IMR-90 (cell line): ENCODE results near the gene GALNT4. TPM values are rescaled to one million over a fixed set of nuclear protein-coding genes. Genes with fewer than 3 reads are reported as not detected.

Experiments
- ATAC-seq: fragments of 200-7000 bp; cut with Tn5 transposase; 2 replicates; pipeline ENCODE4 v1.9.1; 2020; ENCODE audit warnings: low read depth, mild to moderate bottlenecking, moderate library complexity
- BruUV-seq: library from RNA; stranded (reverse); fragments of 400-500 nt; replicated peaks from 2 replicates; lab custom pipeline; 2021; lab: Mats Ljungman, UMichigan
- CTCF ChIA-PET: fragments of 300-600 bp; formaldehyde crosslinking; extraction: SDS; loops from one replicate; lab custom pipeline; 2021; ENCODE audit warnings: antibody characterized with exemption; lab: Yijun Ruan, JAX
- POLR2A ChIA-PET: fragments of 300-600 bp; sonication (Branson Sonifier 250); formaldehyde crosslinking; loops from one replicate; lab custom pipeline; 2022; ENCODE audit warnings: antibody characterized with exemption; ENCODE audit not compliant: unreplicated experiment; lab: Charles Lee
- DNase-seq: peaks from one replicate; pipeline ENCODE4 v3.0.0; 2013
- H2AFZ ChIP-seq: replicated peaks from 2 replicates; pipeline ENCODE3; 2013; ENCODE audit warnings: low read length, mild to moderate bottlenecking; ENCODE audit not compliant: poor library complexity
- H2AK5ac ChIP-seq: 2 replicates; pipeline ENCODE4 v1.6.1; 2013; ENCODE audit warnings: low read depth, low read length, inconsistent platforms
- H2AK9ac ChIP-seq: replicated peaks from 2 replicates; pipeline ENCODE3; 2013; ENCODE audit warnings: mild to moderate bottlenecking, low read depth, low read length, moderate library complexity; ENCODE audit not compliant: poor library complexity
- H2BK120ac ChIP-seq: 2 replicates; pipeline ENCODE4 v1.6.1; 2013; ENCODE audit warnings: low read depth, low read length, inconsistent platforms
- H2BK15ac ChIP-seq: 3 replicates; pipeline ENCODE4 v1.6.1; 2013; ENCODE audit warnings: low read depth, low read length, inconsistent platforms
- H2BK20ac ChIP-seq: 2 replicates; pipeline ENCODE4 v1.6.1; 2013; ENCODE audit warnings: low read depth, mild to moderate bottlenecking, inconsistent platforms, low read length, moderate library complexity
- H2BK5ac ChIP-seq: 2 replicates; pipeline ENCODE4 v1.6.1; 2013; ENCODE audit warnings: mild to moderate bottlenecking, low read depth, low read length, inconsistent platforms; ENCODE audit not compliant: poor library complexity, severe bottlenecking
- H3K14ac ChIP-seq: replicated peaks from 2 replicates; pipeline ENCODE4 v1.6.1; 2013; ENCODE audit warnings: low read depth, low read length, inconsistent platforms
- H3K18ac ChIP-seq: 2 replicates; pipeline ENCODE4 v1.6.1; 2013; ENCODE audit warnings: low read depth, low read length, control low read depth
- H3K23ac ChIP-seq: 2 replicates; pipeline ENCODE4 v1.6.1; 2013; ENCODE audit warnings: low read depth, low read length, inconsistent platforms
- H3K27ac ChIP-seq: 2 replicates; pipeline ENCODE4 v1.5.1; 2013; ENCODE audit warnings: mild to moderate bottlenecking, control low read depth, low read length; ENCODE audit not compliant: insufficient read depth
- H3K27me3 ChIP-seq: 2 replicates; pipeline ENCODE4 v1.6.1; 2013; ENCODE audit warnings: low read length; ENCODE audit not compliant: control insufficient read depth, insufficient read depth
- H3K36me3 ChIP-seq: 2 replicates; pipeline ENCODE4 v1.6.1; 2013; ENCODE audit warnings: low read length, mixed read lengths; ENCODE audit not compliant: control insufficient read depth, insufficient read depth
- H3K4ac ChIP-seq: 2 replicates; pipeline ENCODE4 v1.6.1; 2013; ENCODE audit warnings: low read depth, low read length, inconsistent platforms
- H3K4me1 ChIP-seq: 2 replicates; pipeline ENCODE4 v1.6.1; 2013; ENCODE audit warnings: low read length, mixed read lengths; ENCODE audit not compliant: control insufficient read depth, insufficient read depth
- H3K4me2 ChIP-seq: 2 replicates; pipeline ENCODE4 v1.6.1; 2013; ENCODE audit warnings: low read depth, mild to moderate bottlenecking, control low read depth, low read length, moderate library complexity
- H3K4me3 ChIP-seq: 2 replicates; pipeline ENCODE4 v1.5.1; 2013; ENCODE audit warnings: low read depth, mild to moderate bottlenecking, control low read depth, low read length, moderate library complexity; ENCODE audit not compliant: insufficient read depth
- H3K56ac ChIP-seq: 2 replicates; pipeline ENCODE4 v1.6.1; 2013; ENCODE audit warnings: low read length, inconsistent platforms; ENCODE audit not compliant: insufficient read depth; ENCODE audit errors: extremely low read depth
- H3K79me1 ChIP-seq, 2 experiments: 2 replicates each; pipeline ENCODE4 v1.6.1; 2013; ENCODE audit warnings: low read length in 2 of 2, inconsistent platforms in 1 of 2, low read depth in 1 of 2
- H3K9ac ChIP-seq: 2 replicates; pipeline ENCODE4 v1.6.1; 2013; ENCODE audit warnings: low read depth, low read length, control low read depth
- H3K9me1 ChIP-seq: 2 replicates; pipeline ENCODE4 v1.6.1; 2013; ENCODE audit warnings: low read length, inconsistent platforms; ENCODE audit not compliant: insufficient read depth
- H3K9me3 ChIP-seq: 2 replicates; pipeline ENCODE4 v1.6.1; 2013; ENCODE audit warnings: low read length; ENCODE audit not compliant: control insufficient read depth, insufficient read depth
- H4K20me1 ChIP-seq: 2 replicates; pipeline ENCODE4 v1.6.1; 2013; ENCODE audit warnings: low read length, inconsistent platforms; ENCODE audit not compliant: insufficient read depth
- H4K5ac ChIP-seq: 2 replicates; pipeline ENCODE4 v1.6.1; 2013; ENCODE audit warnings: mild to moderate bottlenecking, low read depth, low read length, control low read depth
- H4K8ac ChIP-seq, 2 experiments: 2 replicates each; pipeline ENCODE4 v1.6.1; 2013; ENCODE audit warnings: low read depth in 2 of 2, low read length in 2 of 2, control low read depth in 1 of 2, inconsistent platforms in 1 of 2
- H4K91ac ChIP-seq: 2 replicates; pipeline ENCODE4 v1.6.1; 2013; ENCODE audit warnings: low read depth, low read length, inconsistent platforms; ENCODE audit not compliant: insufficient read depth
- BHLHE40 ChIP-seq: fragments of 150-350 bp; IDR thresholded peaks from 2 replicates; pipeline ENCODE4 v1.6.1; 2016; ENCODE audit warnings: mild to moderate bottlenecking, low read depth, low read length
- CEBPB ChIP-seq: IDR thresholded peaks from 2 replicates; pipeline ENCODE4 v1.6.1; 2012; ENCODE audit warnings: low read depth, low read length, improper control_type of control experiment
- CHD1 ChIP-seq: IDR thresholded peaks from 2 replicates; pipeline ENCODE4 v1.6.1; 2012; ENCODE audit warnings: low read depth, low read length, improper control_type of control experiment
- FOS ChIP-seq: fragments of 150-350 bp; IDR thresholded peaks from 2 replicates; pipeline ENCODE4 v1.6.1; 2016; ENCODE audit warnings: low read depth, low read length
- MAFK ChIP-seq: IDR thresholded peaks from 2 replicates; pipeline ENCODE4 v1.6.1; 2012; ENCODE audit warnings: low read depth, low read length, improper control_type of control experiment
- MAZ ChIP-seq: IDR thresholded peaks from 2 replicates; pipeline ENCODE4 v1.6.1; 2012; ENCODE audit warnings: low read depth, mild to moderate bottlenecking, low read length, improper control_type of control experiment, moderate library complexity, borderline replicate concordance
- MXI1 ChIP-seq: IDR thresholded peaks from 2 replicates; pipeline ENCODE4 v1.6.1; 2012; ENCODE audit warnings: low read depth, mild to moderate bottlenecking, low read length, moderate library complexity, borderline replicate concordance
- POLR2A ChIP-seq: IDR thresholded peaks from 2 replicates; pipeline ENCODE4 v1.6.1; 2012; ENCODE audit warnings: mild to moderate bottlenecking, low read depth, low read length
- RAD21 ChIP-seq: IDR thresholded peaks from 2 replicates; pipeline ENCODE4 v1.6.1; 2012; ENCODE audit warnings: low read length, improper control_type of control experiment
- SMC3 ChIP-seq: fragments of 150-350 bp; IDR thresholded peaks from 2 replicates; pipeline ENCODE4 v1.6.1; 2016; ENCODE audit warnings: low read depth, mild to moderate bottlenecking, antibody characterized with exemption, low read length, moderate library complexity
- WGBS, 2 experiments: methylation state at CpG; one replicate each; pipeline versions ENCODE4 v1.1.5 to v1.1.7; 2013; ENCODE audit warnings: missing lambda C conversion rate in 2 of 2; ENCODE audit not compliant: insufficient read length in 1 of 2; ENCODE audit errors: extremely low coverage in 2 of 2; 5-methylcytosine and 5-hydroxymethylcytosine counted together
- dilution Hi-C: fragments of 300-500 bp; cut with HindIII; formaldehyde crosslinking; loops from one replicate; pipeline ENCODE4 v1.14.3; 2018; ENCODE audit warnings: low sequenced_read_pairs; ENCODE audit not compliant: unreplicated experiment
- in situ Hi-C: fragments of 300-500 bp; cut with MboI; formaldehyde crosslinking; loops from 3 replicates; pipeline ENCODE4 v1.14.3; 2019; ENCODE audit warnings: low sequenced_read_pairs, inconsistent platforms, mixed read lengths
- intact Hi-C: fragments of 100-400 bp; cut with micrococcal nuclease; formaldehyde crosslinking; loops from 2 replicates; pipeline ENCODE4 v1.10.0; 2022
- polyA plus RNA-seq, 3 experiments: library from polyadenylated mRNA; depleted of rRNA; stranded (reverse); fragments of >200 nt; gene quantifications; 2 replicates each; pipeline ENCODE4 v1.2.3, GENCODE V29; 2012; ENCODE audit warnings: low replicate concordance in 1 of 3
- total RNA-seq: library from RNA; depleted of rRNA; stranded (reverse); fragments of >200 nt; gene quantifications from 2 replicates; pipeline ENCODE4 v1.2.3, GENCODE V29; 2012
- TF ChIP-seq, protein P1 (sequence below): fragments of 150-350 bp; IDR thresholded peaks from 2 replicates; pipeline ENCODE4 v1.6.1; 2016; ENCODE audit warnings: low read depth, mild to moderate bottlenecking, low read length, moderate library complexity, borderline replicate concordance
- TF ChIP-seq, protein P2 (sequence below): conservative IDR thresholded peaks from 2 replicates; pipeline ENCODE4 v1.5.1; 2012; ENCODE audit warnings: mild to moderate bottlenecking, low read depth, low read length, improper control_type of control experiment

The GALNT4 gene
- total and polyA plus RNA-seq, 2 of the 4 experiments (the other 2 are of a cell fraction), result 2.6 to 9.0 TPM

DNA sequence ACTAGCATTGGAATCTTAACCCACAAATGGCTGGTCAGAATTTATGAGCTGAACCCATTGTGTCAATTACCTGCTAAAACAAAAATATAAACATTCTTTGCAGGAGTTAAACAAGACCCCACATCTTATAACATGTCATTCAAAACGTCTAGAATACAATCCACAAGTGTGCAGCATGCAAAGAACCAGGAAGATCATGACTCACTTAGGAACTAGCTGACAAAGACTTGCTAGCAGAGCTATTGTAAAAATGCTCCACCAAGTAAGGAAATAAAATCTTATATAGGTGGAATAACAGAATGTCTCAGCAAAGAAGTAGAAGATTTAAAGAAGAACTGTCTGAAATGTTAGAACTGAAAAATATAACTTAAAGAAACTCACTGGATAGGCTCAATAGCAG, 27.8 kb upstream of the GALNT4 start:
- in situ Hi-C loops, result no loop called here
- intact Hi-C loops, result no loop called here
- Histone ChIP-seq H3K56ac (no peak overlapping the region), H3K27me3 (no peaks in the 10 kb centered on the region), H3K23ac (no peak overlapping the region), H4K20me1 (no peaks in the 10 kb centered on the region), H2BK15ac (no peak overlapping the region), H3K4me1 (no peaks in the 10 kb centered on the region), H3K9me1 (no peaks in the 10 kb centered on the region), H3K18ac (no peak overlapping the region), H4K8ac (no peak overlapping the region), H2AFZ (no peak overlapping the region), H3K36me3 (no peaks in the 10 kb centered on the region), H3K79me1 (no peaks in the 10 kb centered on the region), H2BK120ac (no peak overlapping the region), H4K91ac (no peak overlapping the region), H3K4me2 (no peak overlapping the region), H2AK5ac (no peak overlapping the region), H3K9ac (no peak overlapping the region), H4K5ac (no peak overlapping the region), H2AK9ac (no peak overlapping the region), H3K4me3 (no peak overlapping the region), H3K9me3 (no peaks in the 10 kb centered on the region), H3K27ac (no peak overlapping the region), H3K14ac (no peak overlapping the region), H3K4ac (no peak overlapping the region), H2BK20ac (no peak overlapping the region), H2BK5ac (no peak overlapping the region)
- BruUV-seq, result no TSS peak
- DNase-seq, result peak; percentile 45
- POLR2A ChIA-PET, result no interaction called here
- no CpG with 5 or more reads among the region's 1 CpG for WGBS, 2 experiments
- TF ChIP-seq FOS (no peak), MAZ (no peak), SMC3 (no peak), MXI1 (no peak), RAD21 (no peak), MAFK (no peak), CHD1 (no peak), POLR2A (no peak), BHLHE40 (no peak), CEBPB (no peak)
- TF ChIP-seq, protein P1, sequence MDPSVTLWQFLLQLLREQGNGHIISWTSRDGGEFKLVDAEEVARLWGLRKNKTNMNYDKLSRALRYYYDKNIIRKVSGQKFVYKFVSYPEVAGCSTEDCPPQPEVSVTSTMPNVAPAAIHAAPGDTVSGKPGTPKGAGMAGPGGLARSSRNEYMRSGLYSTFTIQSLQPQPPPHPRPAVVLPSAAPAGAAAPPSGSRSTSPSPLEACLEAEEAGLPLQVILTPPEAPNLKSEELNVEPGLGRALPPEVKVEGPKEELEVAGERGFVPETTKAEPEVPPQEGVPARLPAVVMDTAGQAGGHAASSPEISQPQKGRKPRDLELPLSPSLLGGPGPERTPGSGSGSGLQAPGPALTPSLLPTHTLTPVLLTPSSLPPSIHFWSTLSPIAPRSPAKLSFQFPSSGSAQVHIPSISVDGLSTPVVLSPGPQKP, result no peak
- TF ChIP-seq, protein P2, sequence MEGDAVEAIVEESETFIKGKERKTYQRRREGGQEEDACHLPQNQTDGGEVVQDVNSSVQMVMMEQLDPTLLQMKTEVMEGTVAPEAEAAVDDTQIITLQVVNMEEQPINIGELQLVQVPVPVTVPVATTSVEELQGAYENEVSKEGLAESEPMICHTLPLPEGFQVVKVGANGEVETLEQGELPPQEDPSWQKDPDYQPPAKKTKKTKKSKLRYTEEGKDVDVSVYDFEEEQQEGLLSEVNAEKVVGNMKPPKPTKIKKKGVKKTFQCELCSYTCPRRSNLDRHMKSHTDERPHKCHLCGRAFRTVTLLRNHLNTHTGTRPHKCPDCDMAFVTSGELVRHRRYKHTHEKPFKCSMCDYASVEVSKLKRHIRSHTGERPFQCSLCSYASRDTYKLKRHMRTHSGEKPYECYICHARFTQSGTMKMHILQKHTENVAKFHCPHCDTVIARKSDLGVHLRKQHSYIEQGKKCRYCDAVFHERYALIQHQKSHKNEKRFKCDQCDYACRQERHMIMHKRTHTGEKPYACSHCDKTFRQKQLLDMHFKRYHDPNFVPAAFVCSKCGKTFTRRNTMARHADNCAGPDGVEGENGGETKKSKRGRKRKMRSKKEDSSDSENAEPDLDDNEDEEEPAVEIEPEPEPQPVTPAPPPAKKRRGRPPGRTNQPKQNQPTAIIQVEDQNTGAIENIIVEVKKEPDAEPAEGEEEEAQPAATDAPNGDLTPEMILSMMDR, result no peak
- CTCF ChIA-PET, result no interaction called here
- ATAC-seq, result peak; percentile 44; the same call in 1 of the 2 replicates
- dilution Hi-C loops, result no loop called here
